Naive B cell (primary cell): ENCODE measurements around the gene MISP. TPM values are rescaled to one million over a fixed set of nuclear protein-coding genes. Genes with fewer than 3 reads are reported as not detected.
"Not testable (repeated sequence)": the region's sequence is repeated elsewhere in the genome, so short reads cannot be mapped to it uniquely, and the experiment has no call there.

Source experiments
- ATAC-seq, 2 donors: fragments of 150-1000 bp; cut with Tn5 transposase; 2 replicates each; pipeline ENCODE4 v1.10.0; 2021; ENCODE audit warnings: low read depth in 2 of 2, mild to moderate bottlenecking in 2 of 2, moderate library complexity in 2 of 2
- DNase-seq: peaks from one replicate; pipeline ENCODE4 v3.0.0; 2022
- H3K27ac Mint-ChIP-seq, 6 donors: one replicate each; pipeline ENCODE4 v1.8.0; 2020 to 2022; ENCODE audit warnings: mild to moderate bottlenecking in 6 of 6, mixed read lengths in 6 of 6, moderate library complexity in 5 of 6, inconsistent platforms in 2 of 6
- H3K27me3 Mint-ChIP-seq, 3 donors: one replicate each; pipeline ENCODE4 v1.8.0; 2021 to 2022; ENCODE audit warnings: mixed read lengths in 3 of 3, mild to moderate bottlenecking in 1 of 3
- H3K36me3 Mint-ChIP-seq, 2 donors: one replicate each; pipeline ENCODE4 v1.8.0; 2020 to 2022; ENCODE audit warnings: mixed read lengths in 2 of 2, inconsistent platforms in 1 of 2, mild to moderate bottlenecking in 1 of 2
- H3K4me1 Mint-ChIP-seq, 3 donors: one replicate each; pipeline ENCODE4 v1.8.0; 2020 to 2022; ENCODE audit warnings: mixed read lengths in 3 of 3, inconsistent platforms in 1 of 3, mild to moderate bottlenecking in 1 of 3, moderate library complexity in 1 of 3
- H3K4me3 Mint-ChIP-seq, 8 donors: one replicate each; pipeline ENCODE4 v1.8.0; 2020 to 2022; ENCODE audit warnings: mild to moderate bottlenecking in 8 of 8, mixed read lengths in 8 of 8, moderate library complexity in 8 of 8, inconsistent platforms in 2 of 8
- H3K9me3 Mint-ChIP-seq, 7 donors: one replicate each; pipeline ENCODE4 v1.8.0; 2020 to 2022; ENCODE audit warnings: mixed read lengths in 7 of 7, mild to moderate bottlenecking in 5 of 7, inconsistent platforms in 2 of 7, moderate library complexity in 1 of 7
- polyA plus RNA-seq, 6 donors: library from polyadenylated mRNA; unstranded; fragments of 300-500 nt; fragmentation: Illumina TruSeq; gene quantifications; one replicate each; pipeline ENCODE4 v1.2.3, GENCODE V29; 2021; ENCODE audit warnings: low read depth in 6 of 6

MISP gene
- polyA plus RNA-seq, 6 donors from 2014 or later, result not detected

- Mint-ChIP-seq H3K4me1 (peaks cover 5 to 8% (median 6%) of the 10 kb centered on the region in 3 donors), H3K36me3 (no peaks in the 10 kb centered on the region), H3K9me3 (no peaks in the 10 kb centered on the region), H3K27me3 (peaks cover 0 to 9% (median 6%) of the 10 kb centered on the region in 3 donors), H3K4me3 (no peak overlapping the region), H3K27ac (peak overlapping the region in 1 of 6 donors; percentile 72)
- ATAC-seq, result no peak
- DNase-seq, result no peak
Measured at GRCh38 chr19:729965-730668, 20.8 kb upstream of the MISP start.

- Mint-ChIP-seq H3K4me3 (no peak overlapping the region), H3K36me3 (no peaks in the 10 kb centered on the region), H3K27me3 (peaks cover 0 to 9% (median 6%) of the 10 kb centered on the region in 3 donors), H3K27ac (peak overlapping the region in 1 of 6 donors; percentile 67), H3K9me3 (no peaks in the 10 kb centered on the region), H3K4me1 (peaks cover 5 to 8% (median 6%) of the 10 kb centered on the region in 3 donors)
- DNase-seq (no peak), ATAC-seq (no peak)
Measured at GRCh38 chr19:731000-731399, 19.9 kb upstream of the MISP start.

- no peak for ATAC-seq
- no peak for DNase-seq
- Mint-ChIP-seq H3K9me3 (no peaks in the 10 kb centered on the region), H3K27ac (no peak overlapping the region), H3K36me3 (no peaks in the 10 kb centered on the region), H3K27me3 (peaks cover 0 to 9% (median 5%) of the 10 kb centered on the region in 3 donors), H3K4me1 (peaks cover 5 to 10% (median 10%) of the 10 kb centered on the region in 3 donors), H3K4me3 (no peak overlapping the region)
Measured at GRCh38 chr19:732148-733069, 18.5 kb upstream of the MISP start.

- peaks cover 0 to 21% (median 10%) of the 10 kb centered on the region in 3 donors for H3K27me3 Mint-ChIP-seq
- ATAC-seq, result no peak
- H3K4me3 Mint-ChIP-seq, result no peak overlapping the region
- DNase-seq, result no peak
- no peaks in the 10 kb centered on the region for H3K9me3 Mint-ChIP-seq
- peak overlapping the region in 1 of 6 donors; percentile 60 for H3K27ac Mint-ChIP-seq
- peaks cover 5 to 15% (median 10%) of the 10 kb centered on the region in 3 donors for H3K4me1 Mint-ChIP-seq
- H3K36me3 Mint-ChIP-seq, result no peaks in the 10 kb centered on the region
Measured at GRCh38 chr19:734716-735115, 16.2 kb upstream of the MISP start.

- Mint-ChIP-seq H3K36me3 (no peaks in the 10 kb centered on the region), H3K4me3 (no peak overlapping the region), H3K4me1 (peaks cover 5 to 15% (median 10%) of the 10 kb centered on the region in 3 donors), H3K27me3 (peaks cover 0 to 21% (median 10%) of the 10 kb centered on the region in 3 donors), H3K9me3 (no peaks in the 10 kb centered on the region), H3K27ac (peak overlapping the region in 1 of 6 donors; percentile 59)
- ATAC-seq (no peak), DNase-seq (no peak)
Measured at GRCh38 chr19:736125-736524, 14.8 kb upstream of the MISP start.

- DNase-seq (peak; percentile 47), ATAC-seq (peak; percentile 66 to 79)
- Mint-ChIP-seq H3K36me3 (no peaks in the 10 kb centered on the region), H3K9me3 (no peaks in the 10 kb centered on the region), H3K4me3 (no peak overlapping the region), H3K4me1 (peaks cover 5 to 15% (median 10%) of the 10 kb centered on the region in 3 donors), H3K27ac (no peak overlapping the region), H3K27me3 (peaks cover 0 to 21% (median 10%) of the 10 kb centered on the region in 3 donors)
Measured at GRCh38 chr19:737591-738093, 13.3 kb upstream of the MISP start.

GRCh38 chr19:738509-739128, 12.3 kb upstream of the MISP start:
- Mint-ChIP-seq H3K27me3 (peaks cover 0 to 21% (median 10%) of the 10 kb centered on the region in 3 donors), H3K36me3 (no peaks in the 10 kb centered on the region), H3K9me3 (peaks cover 0 to 4% (median 0%) of the 10 kb centered on the region in 7 donors), H3K27ac (peak overlapping the region in 1 of 6 donors; percentile 3), H3K4me1 (peaks cover 7 to 15% (median 8%) of the 10 kb centered on the region in 3 donors), H3K4me3 (no peak overlapping the region)
- ATAC-seq (no peak), DNase-seq (no peak)

GRCh38 chr19:739998-740715, 10.8 kb upstream of the MISP start:
- peaks cover 0 to 14% (median 3%) of the 10 kb centered on the region in 7 donors for H3K9me3 Mint-ChIP-seq
- DNase-seq, result no peak
- H3K36me3 Mint-ChIP-seq, result no peaks in the 10 kb centered on the region
- H3K4me3 Mint-ChIP-seq, result no peak overlapping the region
- H3K4me1 Mint-ChIP-seq, result peaks cover 3 to 9% (median 3%) of the 10 kb centered on the region in 3 donors
- no peak overlapping the region for H3K27ac Mint-ChIP-seq
- peaks cover 0 to 21% (median 10%) of the 10 kb centered on the region in 3 donors for H3K27me3 Mint-ChIP-seq
- no peak for ATAC-seq

- not testable (repeated sequence) for H3K27ac Mint-ChIP-seq, ATAC-seq, H3K4me1 Mint-ChIP-seq, H3K4me3 Mint-ChIP-seq, H3K36me3 Mint-ChIP-seq, DNase-seq
- peaks cover 0 to 21% (median 10%) of the 10 kb centered on the region in 3 donors for H3K27me3 Mint-ChIP-seq
- H3K9me3 Mint-ChIP-seq, result peaks cover 0 to 14% (median 3%) of the 10 kb centered on the region in 7 donors
Measured at GRCh38 chr19:740816-741505, 10.0 kb upstream of the MISP start.

- Mint-ChIP-seq H3K36me3 (no peaks in the 10 kb centered on the region), H3K4me3 (no peak overlapping the region), H3K4me1 (peaks cover 3 to 9% (median 3%) of the 10 kb centered on the region in 3 donors), H3K27me3 (peaks cover 0 to 21% (median 10%) of the 10 kb centered on the region in 3 donors), H3K27ac (no peak overlapping the region), H3K9me3 (peaks cover 0 to 14% (median 3%) of the 10 kb centered on the region in 7 donors)
- ATAC-seq (peak in 1 of 2 donors; percentile 32), DNase-seq (no peak)
Measured at GRCh38 chr19:741506-742131, 9.3 kb upstream of the MISP start.

- Mint-ChIP-seq H3K4me3 (no peak overlapping the region), H3K36me3 (no peaks in the 10 kb centered on the region), H3K27me3 (peaks cover 0 to 15% (median 2%) of the 10 kb centered on the region in 3 donors), H3K9me3 (peaks cover 0 to 15% (median 4%) of the 10 kb centered on the region in 7 donors), H3K27ac (peak overlapping the region in 1 of 6 donors; percentile 66), H3K4me1 (peaks cover 0 to 3% (median 3%) of the 10 kb centered on the region in 3 donors)
- ATAC-seq, result no peak
- no peak for DNase-seq
Measured at GRCh38 chr19:742540-743075, 8.3 kb upstream of the MISP start.
